ENCODE data around the gene PSME3IP1.

DNA sequence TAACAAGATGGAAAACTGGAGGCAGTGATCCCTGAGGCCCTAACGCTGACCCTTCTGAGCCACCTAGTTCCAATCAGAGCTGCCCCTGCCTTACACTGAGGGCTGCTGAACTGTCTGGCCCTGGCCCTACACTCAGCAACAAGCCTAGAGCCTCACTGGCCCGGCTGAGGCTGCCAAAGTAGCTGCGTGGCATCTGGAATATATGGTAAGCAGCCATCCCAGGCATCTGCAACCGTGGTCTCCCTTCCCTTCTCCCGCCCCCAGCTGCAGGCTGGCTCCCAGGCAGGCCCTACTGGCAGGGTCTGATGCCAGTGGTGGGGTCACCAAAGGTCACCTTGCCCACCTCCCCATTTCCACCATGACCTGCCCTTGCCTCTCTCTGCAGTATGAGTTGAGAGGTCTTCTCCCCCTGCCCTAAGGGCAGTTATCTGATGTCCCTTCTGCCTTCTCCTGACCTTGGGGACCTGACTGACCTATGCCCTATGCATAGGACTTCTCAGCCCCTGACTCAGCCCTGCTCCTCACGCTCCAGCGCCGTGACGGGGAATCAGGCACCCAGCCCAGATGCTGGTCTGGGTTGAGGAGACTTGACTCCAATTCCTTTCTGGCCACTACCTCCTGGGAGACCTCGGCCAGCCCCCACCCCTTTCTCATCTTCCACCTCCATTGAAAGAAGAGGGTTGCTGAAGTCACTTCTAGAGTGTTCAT lies 48.1 kb downstream of the PSME3IP1 start:
- TF ChIP-seq, protein P1, sequence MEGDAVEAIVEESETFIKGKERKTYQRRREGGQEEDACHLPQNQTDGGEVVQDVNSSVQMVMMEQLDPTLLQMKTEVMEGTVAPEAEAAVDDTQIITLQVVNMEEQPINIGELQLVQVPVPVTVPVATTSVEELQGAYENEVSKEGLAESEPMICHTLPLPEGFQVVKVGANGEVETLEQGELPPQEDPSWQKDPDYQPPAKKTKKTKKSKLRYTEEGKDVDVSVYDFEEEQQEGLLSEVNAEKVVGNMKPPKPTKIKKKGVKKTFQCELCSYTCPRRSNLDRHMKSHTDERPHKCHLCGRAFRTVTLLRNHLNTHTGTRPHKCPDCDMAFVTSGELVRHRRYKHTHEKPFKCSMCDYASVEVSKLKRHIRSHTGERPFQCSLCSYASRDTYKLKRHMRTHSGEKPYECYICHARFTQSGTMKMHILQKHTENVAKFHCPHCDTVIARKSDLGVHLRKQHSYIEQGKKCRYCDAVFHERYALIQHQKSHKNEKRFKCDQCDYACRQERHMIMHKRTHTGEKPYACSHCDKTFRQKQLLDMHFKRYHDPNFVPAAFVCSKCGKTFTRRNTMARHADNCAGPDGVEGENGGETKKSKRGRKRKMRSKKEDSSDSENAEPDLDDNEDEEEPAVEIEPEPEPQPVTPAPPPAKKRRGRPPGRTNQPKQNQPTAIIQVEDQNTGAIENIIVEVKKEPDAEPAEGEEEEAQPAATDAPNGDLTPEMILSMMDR (IDR thresholded peaks at IDR 0.05): no peak
- TF ChIP-seq POLR2A (IDR thresholded peaks at IDR 0.05): no peak

All from adrenal gland (tissue), 5 donors.